ENCODE data around the gene DPYSL5. TPM values are rescaled to one million over a fixed set of nuclear protein-coding genes. Genes with fewer than 3 reads are reported as not detected.
A peak's percentile ranks its signal among the peaks of the same experiment; 100 is the strongest.

DPYSL5 gene
- total RNA-seq, 1 donor from 2014 or later: 2.8 TPM

- Mint-ChIP-seq H3K9me3 (no peaks in the 10 kb centered on the region), H3K4me3 (no peak overlapping the region), H3K27me3 (ENCODE audit: low read depth) (peaks cover 51% of the 10 kb centered on the region), H3K27ac (no peak overlapping the region), H3K4me1 (peaks cover 17% of the 10 kb centered on the region), H3K36me3 (no peaks in the 10 kb centered on the region)
- TF ChIP-seq, protein P1, sequence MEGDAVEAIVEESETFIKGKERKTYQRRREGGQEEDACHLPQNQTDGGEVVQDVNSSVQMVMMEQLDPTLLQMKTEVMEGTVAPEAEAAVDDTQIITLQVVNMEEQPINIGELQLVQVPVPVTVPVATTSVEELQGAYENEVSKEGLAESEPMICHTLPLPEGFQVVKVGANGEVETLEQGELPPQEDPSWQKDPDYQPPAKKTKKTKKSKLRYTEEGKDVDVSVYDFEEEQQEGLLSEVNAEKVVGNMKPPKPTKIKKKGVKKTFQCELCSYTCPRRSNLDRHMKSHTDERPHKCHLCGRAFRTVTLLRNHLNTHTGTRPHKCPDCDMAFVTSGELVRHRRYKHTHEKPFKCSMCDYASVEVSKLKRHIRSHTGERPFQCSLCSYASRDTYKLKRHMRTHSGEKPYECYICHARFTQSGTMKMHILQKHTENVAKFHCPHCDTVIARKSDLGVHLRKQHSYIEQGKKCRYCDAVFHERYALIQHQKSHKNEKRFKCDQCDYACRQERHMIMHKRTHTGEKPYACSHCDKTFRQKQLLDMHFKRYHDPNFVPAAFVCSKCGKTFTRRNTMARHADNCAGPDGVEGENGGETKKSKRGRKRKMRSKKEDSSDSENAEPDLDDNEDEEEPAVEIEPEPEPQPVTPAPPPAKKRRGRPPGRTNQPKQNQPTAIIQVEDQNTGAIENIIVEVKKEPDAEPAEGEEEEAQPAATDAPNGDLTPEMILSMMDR (IDR thresholded peaks at IDR 0.05; ENCODE audit: unreplicated experiment): no peak
- no peak for DNase-seq (ENCODE audit: low spot score in 2 of 2, unreplicated experiment in 2 of 2)
Observed at GRCh38 chr2:26968001-26968400, 120.1 kb downstream of the DPYSL5 start.

- Mint-ChIP-seq H3K36me3 (no peaks in the 10 kb centered on the region), H3K27ac (no peak overlapping the region), H3K9me3 (no peaks in the 10 kb centered on the region), H3K4me1 (peaks cover 17% of the 10 kb centered on the region), H3K27me3 (ENCODE audit: low read depth) (peaks cover 54% of the 10 kb centered on the region), H3K4me3 (peak overlapping the region; percentile 48)
- DNase-seq (ENCODE audit: low spot score in 2 of 2, unreplicated experiment in 2 of 2): no peak
- TF ChIP-seq, protein P1 (IDR thresholded peaks at IDR 0.05; ENCODE audit: unreplicated experiment): no peak
Observed at GRCh38 chr2:26969077-26969844, 121.3 kb downstream of the DPYSL5 start.

- H3K27ac Mint-ChIP-seq: peak within 1 kb of the TSS; percentile 48
Observed at GRCh38 chr2:26970244-26970927, 122.5 kb downstream of the DPYSL5 start, which contains the start of gene MAPRE3. Gene MAPRE3 (plus strand): TSS chr2:26970637. CDS start chr2:27022219, 51,582 bp downstream.

GRCh38 chr2:26970928-26971627 lies 123.1 kb downstream of the DPYSL5 start:
- Mint-ChIP-seq H3K36me3 (no peaks in the 10 kb centered on the region), H3K27ac (peak overlapping the region; percentile 48), H3K4me3 (peak overlapping the region; percentile 71), H3K27me3 (ENCODE audit: low read depth) (peaks cover 48% of the 10 kb centered on the region), H3K4me1 (peaks cover 17% of the 10 kb centered on the region), H3K9me3 (no peaks in the 10 kb centered on the region)
- TF ChIP-seq, protein P1 (IDR thresholded peaks at IDR 0.05; ENCODE audit: unreplicated experiment): no peak
- peak in 1 of 2 experiments; percentile 40 for DNase-seq (ENCODE audit: low spot score in 2 of 2, unreplicated experiment in 2 of 2)

More at GRCh38 chr2:26970244-26970927, 122.5 kb downstream of the DPYSL5 start, which contains the start of gene MAPRE3:
- Mint-ChIP-seq H3K4me1 (peaks cover 17% of the 10 kb centered on the region), H3K36me3 (no peaks in the 10 kb centered on the region), H3K27me3 (ENCODE audit: low read depth) (peaks cover 51% of the 10 kb centered on the region), H3K4me3 (peak within 1 kb of the TSS; percentile 72), H3K9me3 (no peaks in the 10 kb centered on the region)
- TF ChIP-seq, protein P1 (IDR thresholded peaks at IDR 0.05; ENCODE audit: unreplicated experiment): no peak
- peak; percentile 88 to 93 for DNase-seq (ENCODE audit: low spot score in 2 of 2, unreplicated experiment in 2 of 2)

- Mint-ChIP-seq H3K27me3 (ENCODE audit: low read depth) (peaks cover 42% of the 10 kb centered on the region), H3K4me3 (peak overlapping the region; percentile 71), H3K27ac (no peak overlapping the region), H3K9me3 (no peaks in the 10 kb centered on the region), H3K4me1 (peaks cover 17% of the 10 kb centered on the region), H3K36me3 (no peaks in the 10 kb centered on the region)
- TF ChIP-seq, protein P1 (IDR thresholded peaks at IDR 0.05; ENCODE audit: unreplicated experiment): no peak
- DNase-seq (ENCODE audit: low spot score in 2 of 2, unreplicated experiment in 2 of 2): no peak
Observed at GRCh38 chr2:26971911-26972786, 124.2 kb downstream of the DPYSL5 start.
